Loucy (cell line): ENCODE measurements around the gene PPM1G.
A peak's percentile ranks its signal among the peaks of the same experiment; 100 is the strongest.
"Not testable (repeated sequence)": the region's sequence is repeated elsewhere in the genome, so short reads cannot be mapped to it uniquely, and the experiment has no call there.

Experiments used
- H2AFZ ChIP-seq: fragments of 200-600 bp; sonication (generic); 2 replicates; pipeline ENCODE4 v1.6.0; 2016; ENCODE audit warnings: antibody characterized with exemption, mild to moderate bottlenecking, low read length, moderate library complexity
- H3F3A ChIP-seq: fragments of 200-600 bp; 2 replicates; pipeline ENCODE4 v1.6.0; 2016; ENCODE audit warnings: antibody characterized with exemption, low read depth, mild to moderate bottlenecking
- H3K27me3 ChIP-seq: fragments of 200-600 bp; sonication (generic); 2 replicates; pipeline ENCODE4 v1.6.1; 2014; ENCODE audit warnings: low read length, mild to moderate bottlenecking; ENCODE audit not compliant: insufficient read depth, poor library complexity, severe bottlenecking
- H3K36me3 ChIP-seq: fragments of 200-600 bp; sonication (generic); 2 replicates; pipeline ENCODE4 v1.6.1; 2016; ENCODE audit warnings: low read length; ENCODE audit not compliant: insufficient read depth
- H3K4me1 ChIP-seq: fragments of 200-600 bp; sonication (generic); 2 replicates; pipeline ENCODE4 v1.5.1; 2014; ENCODE audit warnings: low read length, mild to moderate bottlenecking; ENCODE audit not compliant: insufficient read depth, poor library complexity, severe bottlenecking
- H3K4me2 ChIP-seq: fragments of 200-600 bp; sonication (generic); 2 replicates; pipeline ENCODE4 v1.6.0; 2014; ENCODE audit warnings: antibody characterized with exemption, low read length, low read depth, mild to moderate bottlenecking; ENCODE audit not compliant: poor library complexity, severe bottlenecking
- H3K4me3 ChIP-seq: fragments of 200-600 bp; sonication (generic); 2 replicates; pipeline ENCODE4 v1.5.1; 2014; ENCODE audit warnings: low read length, mild to moderate bottlenecking, mixed read lengths; ENCODE audit not compliant: poor library complexity, severe bottlenecking
- H3K79me2 ChIP-seq: fragments of 200-600 bp; sonication (generic); 2 replicates; pipeline ENCODE4 v1.6.1; 2014; ENCODE audit warnings: low read length; ENCODE audit not compliant: insufficient read depth
- H3K9ac ChIP-seq: fragments of 200-600 bp; sonication (generic); 2 replicates; pipeline ENCODE4 v1.6.0; 2014; ENCODE audit warnings: mild to moderate bottlenecking, low read depth, low read length, moderate library complexity; ENCODE audit not compliant: poor library complexity, severe bottlenecking
- H3K9me2 ChIP-seq: fragments of 200-600 bp; sonication (generic); replicated peaks from 2 replicates; pipeline ENCODE4 v1.6.1; 2016; ENCODE audit warnings: low read depth, low read length, mixed read lengths
- H3K9me3 ChIP-seq: fragments of 200-600 bp; sonication (generic); 2 replicates; pipeline ENCODE4 v1.6.1; 2014; ENCODE audit warnings: mild to moderate bottlenecking, antibody characterized with exemption, low read length, low read depth; ENCODE audit not compliant: insufficient read depth
- H4K20me1 ChIP-seq: fragments of 200-600 bp; sonication (generic); 2 replicates; pipeline ENCODE4 v1.6.0; 2014; ENCODE audit warnings: antibody characterized with exemption, low read length, mild to moderate bottlenecking; ENCODE audit not compliant: insufficient read depth, poor library complexity, severe bottlenecking
- EZH2phosphoT487 ChIP-seq: fragments of 200-600 bp; IDR thresholded peaks from 2 replicates; pipeline ENCODE4 v1.6.1; 2018; ENCODE audit warnings: antibody characterized with exemption, mild to moderate bottlenecking, moderate library complexity, borderline replicate concordance
- TF ChIP-seq, protein P1 (sequence below): fragments of 200-600 bp; sonication (generic); conservative IDR thresholded peaks from 2 replicates; pipeline ENCODE4 v1.5.1; 2014; ENCODE audit warnings: mild to moderate bottlenecking, antibody characterized with exemption, low read length

Gene PPM1G

GRCh38 chr2:27428978-27429541 lies 19.7 kb upstream of the PPM1G start:
- peak overlapping the region; percentile 96; the same call in 1 of the 2 replicates for H2AFZ ChIP-seq
- H3K9me2 ChIP-seq, result no peaks in the 10 kb centered on the region
- no peaks in the 10 kb centered on the region for H3F3A ChIP-seq
- peaks cover 42% of the 10 kb centered on the region for H4K20me1 ChIP-seq
- TF ChIP-seq, protein P1, sequence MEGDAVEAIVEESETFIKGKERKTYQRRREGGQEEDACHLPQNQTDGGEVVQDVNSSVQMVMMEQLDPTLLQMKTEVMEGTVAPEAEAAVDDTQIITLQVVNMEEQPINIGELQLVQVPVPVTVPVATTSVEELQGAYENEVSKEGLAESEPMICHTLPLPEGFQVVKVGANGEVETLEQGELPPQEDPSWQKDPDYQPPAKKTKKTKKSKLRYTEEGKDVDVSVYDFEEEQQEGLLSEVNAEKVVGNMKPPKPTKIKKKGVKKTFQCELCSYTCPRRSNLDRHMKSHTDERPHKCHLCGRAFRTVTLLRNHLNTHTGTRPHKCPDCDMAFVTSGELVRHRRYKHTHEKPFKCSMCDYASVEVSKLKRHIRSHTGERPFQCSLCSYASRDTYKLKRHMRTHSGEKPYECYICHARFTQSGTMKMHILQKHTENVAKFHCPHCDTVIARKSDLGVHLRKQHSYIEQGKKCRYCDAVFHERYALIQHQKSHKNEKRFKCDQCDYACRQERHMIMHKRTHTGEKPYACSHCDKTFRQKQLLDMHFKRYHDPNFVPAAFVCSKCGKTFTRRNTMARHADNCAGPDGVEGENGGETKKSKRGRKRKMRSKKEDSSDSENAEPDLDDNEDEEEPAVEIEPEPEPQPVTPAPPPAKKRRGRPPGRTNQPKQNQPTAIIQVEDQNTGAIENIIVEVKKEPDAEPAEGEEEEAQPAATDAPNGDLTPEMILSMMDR, result no peak
- TF ChIP-seq EZH2phosphoT487, result no peak
- H3K9me3 ChIP-seq, result no peaks in the 10 kb centered on the region
- H3K4me2 ChIP-seq, result peak overlapping the region; percentile 100
- H3K79me2 ChIP-seq, result peaks cover 44% of the 10 kb centered on the region
- H3K4me1 ChIP-seq, result peaks cover 32% of the 10 kb centered on the region
- H3K36me3 ChIP-seq, result peaks cover 12% of the 10 kb centered on the region; the same call in 1 of the 2 replicates
- H3K27me3 ChIP-seq, result no peaks in the 10 kb centered on the region
- H3K9ac ChIP-seq, result peak overlapping the region; percentile 85
- peak overlapping the region; percentile 92 for H3K4me3 ChIP-seq

GRCh38 chr2:27428213-27428977 lies 19.0 kb upstream of the PPM1G start, which contains the start of gene NRBP1:
Gene NRBP1 (plus strand): TSS chr2:27428631. CDS start chr2:27433274, 4,643 bp downstream.
- peaks cover 5% of the 10 kb centered on the region; the same call in 1 of the 2 replicates for H3K36me3 ChIP-seq
- TF ChIP-seq EZH2phosphoT487, result no peak
- TF ChIP-seq, protein P1, result 0 out of 2 replicates have a peak, but pooled peaks have one; percentile 26
- no peaks in the 10 kb centered on the region for H3K9me3 ChIP-seq
- peak within 1 kb of the TSS; percentile 92 for H3K4me3 ChIP-seq
- no peaks in the 10 kb centered on the region for H3F3A ChIP-seq
- peak within 1 kb of the TSS; percentile 96 for H2AFZ ChIP-seq
- peaks cover 40% of the 10 kb centered on the region for H4K20me1 ChIP-seq
- peak within 1 kb of the TSS; percentile 100 for H3K4me2 ChIP-seq
- peaks cover 44% of the 10 kb centered on the region for H3K79me2 ChIP-seq
- H3K9me2 ChIP-seq, result no peaks in the 10 kb centered on the region
- H3K9ac ChIP-seq, result peak within 1 kb of the TSS; percentile 85
- H3K4me1 ChIP-seq, result peaks cover 32% of the 10 kb centered on the region
- H3K27me3 ChIP-seq, result no peaks in the 10 kb centered on the region

- H4K20me1 ChIP-seq, result peaks cover 35% of the 10 kb centered on the region
- no peaks in the 10 kb centered on the region for H3K9me3 ChIP-seq
- peak overlapping the region; percentile 85 for H3K9ac ChIP-seq
- H3K4me3 ChIP-seq, result peak overlapping the region; percentile 92
- H3K27me3 ChIP-seq, result no peaks in the 10 kb centered on the region
- TF ChIP-seq EZH2phosphoT487, result no peak
- TF ChIP-seq, protein P1, result no peak
- peak overlapping the region; percentile 96 for H2AFZ ChIP-seq
- H3K9me2 ChIP-seq, result no peaks in the 10 kb centered on the region
- peak overlapping the region; percentile 94 for H3K4me2 ChIP-seq
- peaks cover 32% of the 10 kb centered on the region for H3K4me1 ChIP-seq
- H3K36me3 ChIP-seq, result no peaks in the 10 kb centered on the region
- no peaks in the 10 kb centered on the region for H3F3A ChIP-seq
- peaks cover 39% of the 10 kb centered on the region for H3K79me2 ChIP-seq
These were observed 18.4 kb upstream of the PPM1G start for GRCh38 chr2:27427863-27428212.

DNA sequence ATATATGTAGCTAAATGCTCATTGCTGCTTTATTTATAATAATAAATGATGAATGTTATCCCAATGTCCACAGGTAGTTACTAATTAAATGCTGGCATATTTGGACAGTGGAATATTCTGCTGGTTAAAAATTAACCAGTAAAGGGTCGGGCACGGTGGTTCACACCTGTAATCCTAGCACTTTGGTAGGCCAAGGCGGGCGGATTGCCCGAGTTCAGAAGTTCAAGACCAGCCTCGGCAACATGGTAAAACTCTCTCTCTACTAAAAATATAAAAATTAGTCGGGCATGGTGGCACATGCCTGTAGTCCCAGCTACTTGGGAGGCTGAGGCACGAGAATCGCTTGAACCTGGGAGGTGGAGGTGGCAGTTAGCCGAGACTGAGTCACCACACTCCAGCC lies 15.6 kb upstream of the PPM1G start:
- not testable (repeated sequence) for H3F3A ChIP-seq, H2AFZ ChIP-seq, H3K4me3 ChIP-seq, H3K36me3 ChIP-seq, H3K4me2 ChIP-seq, H3K9me3 ChIP-seq, H3K9me2 ChIP-seq, H3K9ac ChIP-seq, H4K20me1 ChIP-seq, H3K27me3 ChIP-seq
- H3K4me1 ChIP-seq, result peaks cover 14% of the 10 kb centered on the region
- H3K79me2 ChIP-seq, result peaks cover 11% of the 10 kb centered on the region
